SK-N-SH treated with all-trans-retinoic acid at 6 μM for 48 hours (cell line): ENCODE measurements around the gene NADK2.

Source experiments
- ATAC-seq: fragments of 200-7000 bp; cut with Tn5 transposase; 3 replicates; pipeline ENCODE4 v1.9.1; 2020; ENCODE audit warnings: mild to moderate bottlenecking, moderate library complexity
- ARNTL ChIP-seq: fragments of 450-650 bp; formaldehyde crosslinking; IDR thresholded peaks from 2 replicates; pipeline ENCODE4 v1.5.0; 2020; ENCODE audit warnings: low read depth, mild to moderate bottlenecking, moderate library complexity, borderline replicate concordance
- BACH2 ChIP-seq: fragments of 250-450 bp; sonication (Bioruptor Pico); IDR thresholded peaks from 2 replicates; pipeline ENCODE4 v1.9.0; 2021; ENCODE audit warnings: mild to moderate bottlenecking, borderline replicate concordance
- CREB5 ChIP-seq: fragments of 250-450 bp; sonication (Bioruptor Pico); IDR thresholded peaks from 2 replicates; pipeline ENCODE4 v1.5.1; 2020; ENCODE audit warnings: low read depth, mild to moderate bottlenecking, moderate library complexity
- CSDC2 ChIP-seq: fragments of 250-450 bp; sonication (Bioruptor Pico); IDR thresholded peaks from 2 replicates; pipeline ENCODE4 v1.5.0; 2020; ENCODE audit warnings: mild to moderate bottlenecking, moderate library complexity
- CSRNP3 ChIP-seq: fragments of 250-450 bp; sonication (Bioruptor Pico); IDR thresholded peaks from 2 replicates; pipeline ENCODE4 v1.5.1; 2021; ENCODE audit warnings: mild to moderate bottlenecking, moderate library complexity
- ESRRG ChIP-seq: fragments of 250-450 bp; sonication (Bioruptor Pico); IDR thresholded peaks from 2 replicates; pipeline ENCODE4 v1.6.1; 2021; ENCODE audit warnings: mild to moderate bottlenecking
- GLIS3 ChIP-seq: fragments of 250-450 bp; sonication (Bioruptor Pico); IDR thresholded peaks from 2 replicates; pipeline ENCODE4 v1.5.0; 2020; ENCODE audit warnings: mild to moderate bottlenecking, moderate library complexity
- ISL1 ChIP-seq: fragments of 250-450 bp; sonication (Bioruptor Pico); IDR thresholded peaks from 2 replicates; pipeline ENCODE4 v2.1.2; 2022; ENCODE audit warnings: mild to moderate bottlenecking, moderate library complexity
- OSR1 ChIP-seq: fragments of 250-450 bp; sonication (Bioruptor Pico); IDR thresholded peaks from 2 replicates; pipeline ENCODE4 v1.8.0; 2022; ENCODE audit warnings: moderate library complexity, mild to moderate bottlenecking, inconsistent platforms
- PATZ1 ChIP-seq: fragments of 250-450 bp; sonication (Bioruptor Pico); IDR thresholded peaks from 2 replicates; pipeline ENCODE4 v1.8.0; 2020; ENCODE audit warnings: mild to moderate bottlenecking, moderate library complexity, borderline replicate concordance
- POU6F1 ChIP-seq: fragments of 250-450 bp; sonication (Bioruptor Pico); IDR thresholded peaks from 2 replicates; pipeline ENCODE4 v1.8.0; 2021; ENCODE audit warnings: low read depth, mild to moderate bottlenecking, moderate library complexity, borderline replicate concordance
- RARB ChIP-seq: fragments of 250-450 bp; sonication (Bioruptor Pico); IDR thresholded peaks from 2 replicates; pipeline ENCODE4 v1.8.0; 2021; ENCODE audit warnings: mild to moderate bottlenecking, moderate library complexity
- SNAI2 ChIP-seq: fragments of 250-450 bp; sonication (Bioruptor Pico); IDR thresholded peaks from 2 replicates; pipeline ENCODE4 v1.5.0; 2020; ENCODE audit warnings: mild to moderate bottlenecking, moderate library complexity
- TCF4 ChIP-seq: fragments of 250-450 bp; sonication (Bioruptor Pico); IDR thresholded peaks from 2 replicates; pipeline ENCODE4 v1.8.0; 2021; ENCODE audit warnings: mild to moderate bottlenecking, moderate library complexity, borderline replicate concordance
- TOX ChIP-seq: fragments of 250-450 bp; sonication (Bioruptor Pico); IDR thresholded peaks from 2 replicates; pipeline ENCODE4 v1.8.0; 2021; ENCODE audit warnings: mild to moderate bottlenecking, moderate library complexity, borderline replicate concordance
- TSHZ2 ChIP-seq: fragments of 250-450 bp; sonication (Bioruptor Pico); IDR thresholded peaks from 2 replicates; pipeline ENCODE4 v1.5.0; 2020; ENCODE audit warnings: mild to moderate bottlenecking, moderate library complexity
- ZC3H10 ChIP-seq: fragments of 250-450 bp; sonication (Bioruptor Pico); IDR thresholded peaks from 2 replicates; pipeline ENCODE4 v1.5.1; 2021; ENCODE audit warnings: mild to moderate bottlenecking, moderate library complexity
- ZFP30 ChIP-seq: fragments of 450-650 bp; formaldehyde crosslinking; IDR thresholded peaks from 2 replicates; pipeline ENCODE4 v1.5.0; 2022; ENCODE audit warnings: mild to moderate bottlenecking, moderate library complexity
- ZNF565 ChIP-seq: fragments of 450-650 bp; formaldehyde crosslinking; conservative IDR thresholded peaks from 2 replicates; pipeline ENCODE4 v1.5.0; 2020; ENCODE audit warnings: low read depth, mild to moderate bottlenecking, moderate library complexity
- ZNF8 ChIP-seq: fragments of 450-650 bp; formaldehyde crosslinking; IDR thresholded peaks from 2 replicates; pipeline ENCODE4 v1.5.0; 2020; ENCODE audit warnings: mild to moderate bottlenecking, moderate library complexity

NADK2 gene

GRCh38 chr5:36160617-36161016 lies 81.1 kb downstream of the NADK2 start:
- no peak for ATAC-seq
- no peak for TF ChIP-seq OSR1 (CRISPR knock-in tag)
- TF ChIP-seq GLIS3 (CRISPR knock-in tag), result no peak
- TF ChIP-seq CSRNP3, result no peak
- TF ChIP-seq RARB, result no peak
- no peak for TF ChIP-seq CREB5 (CRISPR knock-in tag)
- no peak for TF ChIP-seq TSHZ2 (CRISPR knock-in tag)
- no peak for TF ChIP-seq ZNF8
- TF ChIP-seq POU6F1 (CRISPR knock-in tag), result no peak
- no peak for TF ChIP-seq SNAI2 (CRISPR knock-in tag)
- TF ChIP-seq ESRRG, result no peak
- TF ChIP-seq ZFP30 (CRISPR knock-in tag), result no peak
- TF ChIP-seq ISL1 (CRISPR knock-in tag), result no peak
- no peak for TF ChIP-seq PATZ1 (CRISPR knock-in tag)
- TF ChIP-seq ZC3H10, result no peak
- TF ChIP-seq ARNTL, result no peak
- TF ChIP-seq TCF4 (CRISPR knock-in tag), result no peak

- ATAC-seq, result peak; percentile 94
- TF ChIP-seq BACH2 (no peak), ZFP30 (CRISPR knock-in tag) (no peak), SNAI2 (CRISPR knock-in tag) (peak; percentile 94), ZNF565 (CRISPR knock-in tag) (no peak), TOX (CRISPR knock-in tag) (no peak), ZNF8 (peak; percentile 49; the same call in 1 of the 2 replicates), PATZ1 (CRISPR knock-in tag) (peak; percentile 98; the same call in 1 of the 2 replicates), POU6F1 (CRISPR knock-in tag) (no peak; the same call in 1 of the 2 replicates), ZC3H10 (no peak; the same call in 1 of the 2 replicates), ARNTL (no peak), TCF4 (CRISPR knock-in tag) (peak; percentile 99), ESRRG (no peak; the same call in 1 of the 2 replicates), CSDC2 (CRISPR knock-in tag) (no peak), GLIS3 (CRISPR knock-in tag) (peak; percentile 91; the same call in 1 of the 2 replicates), TSHZ2 (CRISPR knock-in tag) (peak; percentile 91), CSRNP3 (peak; percentile 81)
Measured at GRCh38 chr5:36158144-36158543, 83.6 kb downstream of the NADK2 start.
